Omental fat pad (tissue), 4 donors: ENCODE data around the gene LIMD2. TPM values are rescaled to one million over a fixed set of nuclear protein-coding genes. Genes with fewer than 3 reads are reported as not detected.

Experiments used
- ATAC-seq: fragments of 150-250 bp; one replicate; pipeline ENCODE4 v1.9.1; 2016; ENCODE audit warnings: mild to moderate bottlenecking, moderate library complexity; ENCODE audit not compliant: low FRiP score
- DNase-seq: peaks from one replicate; pipeline ENCODE4 v3.0.0-alpha.2; 2019; ENCODE audit warnings: low spot score
- total RNA-seq, 4 donors: library from RNA; depleted of rRNA; stranded (reverse); fragments of >200 nt; gene quantifications; one replicate each; pipeline ENCODE4 v1.1.0, GENCODE V29; 2016
- TF ChIP-seq, protein P1 (sequence below), 3 donors: fragments of 450-650 bp; IDR thresholded peaks; one replicate each; pipeline ENCODE4 v1.5.1; 2016 to 2017; ENCODE audit warnings: antibody characterized with exemption in 3 of 3, mild to moderate bottlenecking in 3 of 3, moderate library complexity in 2 of 3

The LIMD2 gene
- total RNA-seq, 4 donors from 2014 or later: 4.4 to 44.9 (median 16.5) TPM

GRCh38 chr17:63718988-63719387 is 19.1 kb upstream of the LIMD2 start:
- TF ChIP-seq, protein P1, sequence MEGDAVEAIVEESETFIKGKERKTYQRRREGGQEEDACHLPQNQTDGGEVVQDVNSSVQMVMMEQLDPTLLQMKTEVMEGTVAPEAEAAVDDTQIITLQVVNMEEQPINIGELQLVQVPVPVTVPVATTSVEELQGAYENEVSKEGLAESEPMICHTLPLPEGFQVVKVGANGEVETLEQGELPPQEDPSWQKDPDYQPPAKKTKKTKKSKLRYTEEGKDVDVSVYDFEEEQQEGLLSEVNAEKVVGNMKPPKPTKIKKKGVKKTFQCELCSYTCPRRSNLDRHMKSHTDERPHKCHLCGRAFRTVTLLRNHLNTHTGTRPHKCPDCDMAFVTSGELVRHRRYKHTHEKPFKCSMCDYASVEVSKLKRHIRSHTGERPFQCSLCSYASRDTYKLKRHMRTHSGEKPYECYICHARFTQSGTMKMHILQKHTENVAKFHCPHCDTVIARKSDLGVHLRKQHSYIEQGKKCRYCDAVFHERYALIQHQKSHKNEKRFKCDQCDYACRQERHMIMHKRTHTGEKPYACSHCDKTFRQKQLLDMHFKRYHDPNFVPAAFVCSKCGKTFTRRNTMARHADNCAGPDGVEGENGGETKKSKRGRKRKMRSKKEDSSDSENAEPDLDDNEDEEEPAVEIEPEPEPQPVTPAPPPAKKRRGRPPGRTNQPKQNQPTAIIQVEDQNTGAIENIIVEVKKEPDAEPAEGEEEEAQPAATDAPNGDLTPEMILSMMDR (IDR thresholded peaks at IDR 0.05): no peak
- no peak for DNase-seq
- no peak for ATAC-seq

GRCh38 chr17:63716426-63716825 is 16.5 kb upstream of the LIMD2 start:
- TF ChIP-seq, protein P1 (IDR thresholded peaks at IDR 0.05): no peak
- ATAC-seq (no peak), DNase-seq (no peak)

DNA sequence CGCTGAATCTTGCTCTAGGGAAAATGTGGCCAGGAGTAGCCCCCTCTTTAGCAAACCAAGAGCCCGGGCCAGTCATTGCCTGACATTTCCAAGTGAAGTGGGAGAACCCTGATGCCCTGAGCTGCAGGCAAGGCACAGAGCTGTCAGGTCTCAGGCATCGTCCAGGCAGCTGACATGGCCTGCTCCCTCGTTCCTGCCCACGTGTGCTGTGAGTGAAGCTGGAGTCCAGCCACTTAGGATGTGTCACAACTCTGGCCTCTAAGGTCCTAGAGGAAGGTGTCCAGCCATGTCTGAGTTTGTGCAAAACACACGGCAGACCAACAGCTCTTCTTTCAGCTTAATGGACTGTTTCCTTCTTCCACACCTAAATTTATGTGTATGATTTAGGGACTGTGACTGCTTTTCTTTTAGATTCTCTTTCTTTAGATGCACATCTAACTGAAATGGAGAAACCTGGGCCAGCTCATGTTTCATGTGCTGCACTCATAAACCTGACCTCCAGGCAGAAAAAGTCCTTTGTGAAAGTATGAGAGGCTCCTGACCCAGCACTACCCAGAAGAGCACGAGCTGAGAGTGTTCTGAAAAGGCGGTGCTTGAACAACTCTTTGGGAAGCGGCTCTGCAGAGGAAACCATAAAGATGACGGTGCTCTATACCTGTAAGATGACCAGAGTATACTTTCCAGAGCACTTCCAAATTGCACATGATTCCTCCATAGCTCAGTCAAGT is 14.8 kb upstream of the LIMD2 start:
- DNase-seq (no peak), ATAC-seq (no peak)
- TF ChIP-seq, protein P1 (IDR thresholded peaks at IDR 0.05): no peak

- no peak for DNase-seq
- TF ChIP-seq, protein P1 (IDR thresholded peaks at IDR 0.05): no peak
- ATAC-seq: no peak
Observed at GRCh38 chr17:63709110-63709509, 9.2 kb upstream of the LIMD2 start.

DNA sequence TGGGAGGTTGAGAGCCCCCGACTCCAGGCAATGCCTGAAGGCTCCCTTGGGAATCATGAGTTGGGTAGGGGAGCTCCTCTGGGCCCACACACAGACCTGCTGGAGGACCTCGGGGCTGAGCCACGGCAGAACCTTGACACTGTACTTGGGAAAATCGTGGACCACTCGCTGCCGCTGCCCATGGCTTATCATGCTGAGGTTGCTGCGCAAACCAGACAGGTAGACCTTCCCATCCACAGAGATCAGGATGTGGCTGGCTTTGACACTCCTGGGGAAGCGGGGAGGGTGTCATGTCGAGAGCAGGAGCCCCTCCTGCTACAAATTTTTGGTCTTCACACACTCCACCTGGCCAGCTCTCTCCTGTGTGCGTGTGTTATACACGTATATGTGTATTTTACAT is 7.2 kb upstream of the LIMD2 start:
- ATAC-seq: no peak
- no peak for DNase-seq
- TF ChIP-seq, protein P1 (IDR thresholded peaks at IDR 0.05): no peak

- ATAC-seq: no peak
- no peak for DNase-seq
- TF ChIP-seq, protein P1 (IDR thresholded peaks at IDR 0.05): no peak
Observed at GRCh38 chr17:63706336-63707082, 6.6 kb upstream of the LIMD2 start.

GRCh38 chr17:63705657-63706056 is 5.7 kb upstream of the LIMD2 start:
- no peak for ATAC-seq
- TF ChIP-seq, protein P1 (IDR thresholded peaks at IDR 0.05): no peak
- no peak for DNase-seq
